Measurements from ENCODE around the gene S100A11. TPM values are rescaled to one million over a fixed set of nuclear protein-coding genes. Genes with fewer than 3 reads are reported as not detected.
A peak's percentile ranks its signal among the peaks of the same experiment; 100 is the strongest.

Gene S100A11
- total RNA-seq, 2 experiments from 2014 or later, result 300 to 330 TPM

DNA sequence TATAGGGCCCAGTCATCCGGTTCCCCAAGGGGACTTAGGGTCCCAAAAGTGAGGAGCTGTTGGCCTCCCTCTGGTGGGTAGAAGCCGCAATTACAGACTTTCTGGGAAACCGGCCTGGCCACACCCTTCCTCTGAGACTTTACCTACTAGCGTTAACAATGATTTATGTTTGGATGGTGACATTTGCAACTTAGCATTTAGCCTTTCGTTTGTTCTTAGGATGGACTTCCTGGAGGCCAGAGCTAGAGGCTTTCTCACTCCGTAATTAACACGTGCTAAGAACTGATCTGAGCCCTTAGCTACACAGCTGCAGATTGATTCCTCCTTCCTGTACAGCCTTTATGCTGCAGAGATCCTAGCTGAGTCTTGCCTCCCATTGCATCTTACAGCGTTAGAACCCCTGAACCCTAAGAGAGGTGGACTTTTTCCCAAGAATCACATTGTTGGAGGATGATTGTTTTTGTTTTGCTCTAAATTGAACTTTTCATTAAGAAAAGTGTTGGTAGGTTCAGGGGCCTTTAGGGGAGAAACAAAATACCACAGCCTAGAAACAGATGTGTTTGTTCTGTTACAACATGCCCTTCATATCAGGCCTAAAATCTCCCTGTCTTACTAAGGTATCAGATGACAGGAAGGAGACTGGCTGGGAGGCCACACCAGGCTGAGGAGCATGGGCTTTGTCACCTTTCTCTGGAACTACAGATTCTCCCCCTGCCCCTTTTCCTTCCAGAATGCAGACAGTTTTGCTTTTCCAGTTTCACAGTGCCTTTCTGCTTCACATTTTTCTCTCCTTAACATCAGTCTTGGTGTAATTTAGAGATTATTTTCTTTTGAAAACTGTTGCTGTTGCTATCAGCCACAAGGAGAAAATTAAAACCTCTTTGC, 1.9 kb downstream of the S100A11 start:
- peaks cover 49% of the 10 kb centered on the region for H3K36me3 Mint-ChIP-seq
- H3K9me3 Mint-ChIP-seq (ENCODE audit: low read depth), result no peaks in the 10 kb centered on the region
- H3K27ac Mint-ChIP-seq, result peak overlapping the region; percentile 94
- ATAC-seq (peak; percentile 72), DNase-seq (peak; percentile 83)
- peak overlapping the region; percentile 96 for H3K4me3 Mint-ChIP-seq
- CTCF ChIA-PET, result interaction anchor here (0.6 to 4.5 kb wide), 31 partner anchors 10 to 619 kb away, joined by 3 to 72 read pairs (median 4); partner anchors contain the start of gene S100A10
- peaks cover 40% of the 10 kb centered on the region for H3K4me1 Mint-ChIP-seq
- no peaks in the 10 kb centered on the region for H3K27me3 Mint-ChIP-seq

DNA sequence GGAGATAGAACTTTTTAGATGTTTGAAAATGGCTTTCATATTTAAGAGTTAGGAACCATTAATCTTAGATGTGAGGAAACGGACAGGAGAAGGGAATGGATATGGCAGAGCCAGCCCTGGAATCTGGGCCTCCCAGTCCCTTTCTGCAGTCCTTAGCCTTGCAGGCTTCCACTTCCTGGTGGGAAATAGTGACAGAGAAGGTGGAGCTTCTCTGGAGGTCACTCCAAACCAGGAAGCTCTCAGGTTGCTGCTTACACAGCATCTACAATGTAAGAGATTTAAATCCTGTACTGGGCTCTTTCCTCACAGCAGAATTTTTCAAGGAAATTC, 2.5 kb downstream of the S100A11 start:
- no peaks in the 10 kb centered on the region for H3K27me3 Mint-ChIP-seq
- no peaks in the 10 kb centered on the region for H3K9me3 Mint-ChIP-seq (ENCODE audit: low read depth)
- peak overlapping the region; percentile 94 for H3K27ac Mint-ChIP-seq
- peaks cover 45% of the 10 kb centered on the region for H3K4me1 Mint-ChIP-seq
- H3K4me3 Mint-ChIP-seq, result peak overlapping the region; percentile 96
- peak; percentile 22 for ATAC-seq
- H3K36me3 Mint-ChIP-seq, result peaks cover 52% of the 10 kb centered on the region
- no peak for DNase-seq
- CTCF ChIA-PET, result interaction anchor here (1.0 to 4.5 kb wide), 28 partner anchors 9 to 425 kb away, joined by 3 to 72 read pairs (median 5); partner anchors contain the start of gene S100A10

DNA sequence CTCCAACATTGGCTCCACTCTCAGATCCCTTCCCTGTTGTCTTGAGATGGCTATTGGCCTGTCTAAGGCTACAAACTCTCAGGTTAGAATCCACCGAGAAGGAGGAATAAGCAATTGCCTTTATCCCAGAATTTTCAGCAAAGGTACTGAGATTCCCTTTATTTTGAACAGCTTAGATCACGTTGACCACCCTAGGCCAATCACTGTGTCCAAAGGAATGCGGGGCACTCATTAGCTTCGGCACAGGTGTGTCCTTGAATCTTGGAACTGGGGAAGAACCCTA, 6.9 kb downstream of the S100A11 start:
- CTCF ChIA-PET, result no interaction called here
- Mint-ChIP-seq H3K27me3 (no peaks in the 10 kb centered on the region), H3K27ac (no peak overlapping the region)

DNA sequence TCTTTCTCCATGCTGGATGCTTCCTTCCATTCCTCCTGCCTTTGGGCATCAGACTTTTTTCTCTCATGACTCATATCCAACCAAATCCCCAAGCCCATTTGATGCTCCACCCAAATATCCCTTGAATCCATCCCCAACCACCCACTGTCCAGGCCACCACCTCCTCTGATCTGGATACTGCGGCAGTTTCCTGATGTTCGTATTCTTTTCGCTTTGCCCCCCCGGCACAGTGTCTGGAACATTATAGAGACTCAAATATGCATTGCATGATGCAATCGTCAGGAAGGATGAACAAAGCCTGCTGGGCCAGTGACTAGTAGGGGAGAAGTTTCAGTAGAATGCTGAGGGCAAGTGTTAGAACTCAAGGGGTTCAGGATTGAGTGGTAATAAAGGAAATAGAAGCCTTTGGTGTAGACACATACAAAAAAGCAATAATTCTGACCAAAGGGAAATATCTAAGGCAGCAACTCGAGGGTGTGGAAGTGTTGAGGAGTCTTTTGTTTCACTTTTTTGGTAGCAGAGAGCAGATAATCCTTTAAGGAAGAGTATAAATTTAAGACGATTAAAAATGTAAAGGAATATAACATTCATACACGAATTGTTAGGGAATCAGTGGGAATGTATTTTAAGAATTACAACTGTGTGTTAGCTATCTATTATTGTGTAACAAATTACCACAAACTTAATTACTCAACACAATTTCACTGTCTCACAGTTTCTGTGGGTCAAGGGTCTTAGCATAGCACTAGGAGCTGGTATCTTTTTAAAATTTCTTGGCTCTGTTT, 7.5 kb downstream of the S100A11 start:
- no peak overlapping the region for H3K4me3 Mint-ChIP-seq
- CTCF ChIA-PET, result no interaction called here
- H3K36me3 Mint-ChIP-seq, result peaks cover 47% of the 10 kb centered on the region
- H3K4me1 Mint-ChIP-seq, result peaks cover 36% of the 10 kb centered on the region
- H3K27ac Mint-ChIP-seq, result peak overlapping the region; percentile 69
- ATAC-seq (peak; percentile 57), DNase-seq (no peak)
- no peaks in the 10 kb centered on the region for H3K9me3 Mint-ChIP-seq (ENCODE audit: low read depth)
- H3K27me3 Mint-ChIP-seq, result no peaks in the 10 kb centered on the region

More for the DNA sequence above, 6.9 kb downstream of the S100A11 start:
- Mint-ChIP-seq H3K4me1 (peaks cover 40% of the 10 kb centered on the region), H3K36me3 (peaks cover 50% of the 10 kb centered on the region), H3K4me3 (no peak overlapping the region), H3K9me3 (ENCODE audit: low read depth) (no peaks in the 10 kb centered on the region)
- ATAC-seq, result no peak
- DNase-seq, result no peak

DNA sequence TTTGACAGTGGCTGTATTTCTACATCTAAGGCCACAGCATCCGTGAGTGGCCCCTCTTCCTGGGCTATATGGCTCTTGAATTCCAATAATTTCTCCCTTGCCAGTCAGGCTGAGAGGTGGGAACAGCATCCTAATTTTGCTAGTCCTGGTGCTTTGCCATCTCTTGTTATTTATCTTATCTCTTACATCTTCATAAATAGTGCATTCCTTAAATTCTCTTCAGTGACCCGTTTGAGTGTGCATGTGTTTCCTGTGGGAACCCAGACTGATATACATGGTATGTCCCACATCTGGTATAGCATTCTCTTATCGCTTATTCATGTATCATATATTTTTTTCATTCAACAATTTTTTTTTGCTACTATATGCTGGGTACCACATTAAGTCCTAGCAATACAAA, 9.9 kb downstream of the S100A11 start:
- Mint-ChIP-seq H3K4me1 (peaks cover 20% of the 10 kb centered on the region), H3K9me3 (ENCODE audit: low read depth) (no peaks in the 10 kb centered on the region), H3K27ac (no peak overlapping the region), H3K27me3 (peaks cover 2% of the 10 kb centered on the region), H3K4me3 (no peak overlapping the region), H3K36me3 (peaks cover 24% of the 10 kb centered on the region)
- ATAC-seq (no peak), DNase-seq (no peak)
- CTCF ChIA-PET, result interaction anchor here (0.8 to 1.2 kb wide), 2 partner anchors 9 to 25 kb away, joined by 3 to 4 read pairs; no protein-coding TSS in a partner anchor

DNA sequence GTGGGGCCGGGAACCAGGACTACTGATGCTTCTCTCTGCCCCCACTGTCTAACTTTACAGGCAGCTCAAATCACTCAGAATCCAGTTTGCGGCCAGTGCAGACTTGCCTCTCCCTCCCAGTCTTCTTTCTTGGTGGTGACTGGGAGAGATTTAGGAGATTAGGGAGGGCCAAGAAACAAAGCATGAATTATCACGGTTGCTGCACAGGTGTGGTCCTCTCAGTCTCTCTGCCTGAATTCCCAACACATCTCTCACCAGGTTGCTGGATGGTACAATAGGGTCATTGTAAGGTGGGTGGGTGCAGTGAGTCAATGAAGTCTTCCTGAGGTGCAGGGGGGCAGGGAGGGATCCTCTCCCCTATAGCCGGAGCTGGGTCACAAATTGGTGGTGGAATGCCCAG, 12.6 kb downstream of the S100A11 start:
- no peak overlapping the region for H3K4me3 Mint-ChIP-seq
- DNase-seq (no peak), ATAC-seq (no peak)
- H3K36me3 Mint-ChIP-seq, result peaks cover 10% of the 10 kb centered on the region
- no peaks in the 10 kb centered on the region for H3K9me3 Mint-ChIP-seq (ENCODE audit: low read depth)
- H3K27ac Mint-ChIP-seq, result no peak overlapping the region
- peaks cover 2% of the 10 kb centered on the region for H3K27me3 Mint-ChIP-seq
- H3K4me1 Mint-ChIP-seq, result peaks cover 8% of the 10 kb centered on the region
- CTCF ChIA-PET, result interaction anchor here (0.8 to 1.5 kb wide), 4 partner anchors 8 to 22 kb away, joined by 3 to 4 read pairs (median 4); no protein-coding TSS in a partner anchor

DNA sequence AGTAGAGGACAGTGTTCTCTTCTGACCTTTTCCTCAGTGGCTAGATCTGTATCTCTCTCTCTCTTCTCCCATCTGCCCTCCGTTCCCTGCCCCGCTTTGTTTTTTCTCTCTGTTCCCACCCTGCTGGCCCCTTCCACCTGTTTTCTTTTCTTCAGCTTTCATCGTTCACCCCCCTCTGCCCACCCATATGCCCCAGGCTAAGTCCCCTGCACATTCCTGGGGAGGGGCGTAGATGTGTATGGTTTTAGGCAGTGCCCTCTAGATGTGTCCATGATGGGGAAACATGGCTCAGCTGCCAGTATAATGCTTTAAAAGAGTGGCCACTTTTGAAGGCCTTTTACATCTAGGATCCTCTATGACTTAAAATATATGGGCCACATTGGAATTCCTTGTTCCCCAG, 13.6 kb downstream of the S100A11 start:
- CTCF ChIA-PET, result interaction anchor here (0.9 to 1.0 kb wide), 2 partner anchors 9 to 89 kb away, joined by 3 read pairs; no protein-coding TSS in a partner anchor

DNA sequence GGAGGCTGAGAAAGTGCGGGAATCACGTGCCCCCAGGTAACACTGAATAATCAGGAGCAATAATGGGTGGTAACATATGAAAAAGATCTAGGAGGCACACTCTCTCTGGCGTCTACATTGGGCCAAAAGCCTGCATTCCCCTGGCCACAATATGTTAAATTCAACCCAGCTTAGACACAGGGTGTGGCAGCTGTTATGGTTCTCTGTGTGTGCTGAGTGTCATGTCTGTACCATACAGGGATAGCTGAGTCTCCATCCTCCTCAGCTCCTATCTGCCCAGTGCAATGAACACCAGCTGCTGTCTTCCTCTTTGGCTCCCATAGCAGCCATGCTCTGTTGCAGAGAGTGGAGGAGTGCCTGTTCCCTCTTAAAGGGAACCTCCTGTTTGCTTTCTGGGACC, 14.3 kb downstream of the S100A11 start:
- CTCF ChIA-PET, result interaction anchor here (0.9 to 1.6 kb wide), 3 partner anchors 8 to 89 kb away, joined by 3 to 8 read pairs (median 3); no protein-coding TSS in a partner anchor
- H3K9me3 Mint-ChIP-seq (ENCODE audit: low read depth), result no peaks in the 10 kb centered on the region
- H3K27me3 Mint-ChIP-seq, result peaks cover 2% of the 10 kb centered on the region
- no peak overlapping the region for H3K4me3 Mint-ChIP-seq
- no peak overlapping the region for H3K27ac Mint-ChIP-seq
- no peaks in the 10 kb centered on the region for H3K4me1 Mint-ChIP-seq
- ATAC-seq (no peak), DNase-seq (no peak)
- H3K36me3 Mint-ChIP-seq, result peaks cover 2% of the 10 kb centered on the region

More for the DNA sequence above, 13.6 kb downstream of the S100A11 start:
- Mint-ChIP-seq H3K36me3 (peaks cover 3% of the 10 kb centered on the region), H3K9me3 (ENCODE audit: low read depth) (no peaks in the 10 kb centered on the region), H3K27ac (no peak overlapping the region), H3K27me3 (peaks cover 2% of the 10 kb centered on the region), H3K4me3 (no peak overlapping the region), H3K4me1 (no peaks in the 10 kb centered on the region)
- DNase-seq, result no peak
- no peak for ATAC-seq

DNA sequence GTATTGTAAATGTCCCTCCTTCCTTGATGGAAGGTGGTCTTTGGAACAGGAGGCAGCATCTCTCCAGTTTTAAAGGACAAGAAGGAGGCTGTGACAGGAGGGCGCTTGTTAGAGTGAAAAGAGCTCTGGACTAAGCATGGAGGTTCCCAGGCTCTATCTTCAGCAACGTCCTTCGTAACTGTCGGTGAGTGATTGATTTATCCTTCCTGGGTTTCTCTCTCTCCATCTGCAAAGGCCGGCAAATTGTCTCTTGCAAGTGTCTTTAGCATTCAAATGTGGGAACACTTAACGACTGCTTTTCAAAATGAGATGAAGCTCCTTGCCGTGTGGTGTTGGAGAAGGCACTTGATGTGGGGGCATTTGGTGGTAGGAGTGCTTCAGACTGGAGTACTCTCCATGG, 15.2 kb downstream of the S100A11 start:
- Mint-ChIP-seq H3K27ac (no peak overlapping the region), H3K36me3 (no peaks in the 10 kb centered on the region), H3K9me3 (ENCODE audit: low read depth) (no peaks in the 10 kb centered on the region), H3K4me1 (no peaks in the 10 kb centered on the region), H3K27me3 (peaks cover 5% of the 10 kb centered on the region), H3K4me3 (no peak overlapping the region)
- DNase-seq, result no peak
- CTCF ChIA-PET, result interaction anchor here (1.1 to 1.6 kb wide), 2 partner anchors 13 to 185 kb away, joined by 3 to 8 read pairs; no protein-coding TSS in a partner anchor
- ATAC-seq, result no peak

DNA sequence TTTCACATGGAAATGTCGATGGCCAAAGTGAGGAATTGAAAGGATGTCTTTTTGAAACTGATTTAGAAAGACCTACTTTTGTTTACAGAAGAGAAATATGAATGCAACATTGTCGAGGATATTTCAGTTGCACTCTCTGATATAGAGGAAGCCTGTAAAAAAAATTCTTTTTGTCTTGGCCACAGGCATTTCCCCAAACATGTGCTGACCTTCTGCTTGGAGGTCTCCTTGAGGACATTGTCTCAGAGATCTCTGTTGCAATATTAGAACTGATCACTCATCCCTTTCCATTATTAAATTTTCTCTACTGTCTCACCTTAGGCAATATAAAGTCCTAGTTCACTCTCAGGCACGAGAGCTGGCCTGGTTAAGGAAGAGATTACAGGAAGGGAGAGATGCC, 16.0 kb downstream of the S100A11 start:
- DNase-seq, result no peak
- Mint-ChIP-seq H3K27me3 (peaks cover 6% of the 10 kb centered on the region), H3K4me1 (no peaks in the 10 kb centered on the region), H3K36me3 (no peaks in the 10 kb centered on the region), H3K9me3 (ENCODE audit: low read depth) (no peaks in the 10 kb centered on the region), H3K4me3 (no peak overlapping the region), H3K27ac (no peak overlapping the region)
- no peak for ATAC-seq
- CTCF ChIA-PET, result interaction anchor here (1.5 to 1.6 kb wide), 2 partner anchors 12 to 14 kb away, joined by 5 to 8 read pairs; no protein-coding TSS in a partner anchor

DNA sequence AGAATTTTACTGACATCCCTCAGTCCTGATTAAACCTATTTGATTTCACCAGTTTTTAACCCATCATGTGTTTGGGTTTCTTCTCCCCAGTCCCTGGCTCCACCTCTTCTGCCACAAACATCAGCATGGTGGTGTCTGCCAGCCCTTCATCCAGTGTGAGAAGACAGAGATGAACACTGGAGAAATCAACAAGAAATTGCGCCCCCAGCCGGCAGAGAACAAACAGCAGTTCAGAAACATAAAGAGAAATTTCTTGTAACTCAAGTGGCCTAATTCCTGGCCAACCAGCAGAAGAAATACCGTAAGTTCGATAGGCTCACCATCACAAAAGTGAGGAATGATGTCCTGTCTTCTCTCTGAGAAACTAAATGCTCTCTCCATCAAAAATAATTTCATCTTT, 18.3 kb downstream of the S100A11 start:
- Mint-ChIP-seq H3K27ac (no peak overlapping the region), H3K9me3 (ENCODE audit: low read depth) (no peaks in the 10 kb centered on the region), H3K4me3 (no peak overlapping the region), H3K27me3 (peaks cover 10% of the 10 kb centered on the region), H3K4me1 (peaks cover 4% of the 10 kb centered on the region), H3K36me3 (no peaks in the 10 kb centered on the region)
- no peak for DNase-seq
- no peak for ATAC-seq
- CTCF ChIA-PET, result interaction anchor here (1.1 to 8.7 kb wide), 5 partner anchors 9 to 85 kb away, joined by 3 to 45 read pairs (median 4); no protein-coding TSS in a partner anchor

DNA sequence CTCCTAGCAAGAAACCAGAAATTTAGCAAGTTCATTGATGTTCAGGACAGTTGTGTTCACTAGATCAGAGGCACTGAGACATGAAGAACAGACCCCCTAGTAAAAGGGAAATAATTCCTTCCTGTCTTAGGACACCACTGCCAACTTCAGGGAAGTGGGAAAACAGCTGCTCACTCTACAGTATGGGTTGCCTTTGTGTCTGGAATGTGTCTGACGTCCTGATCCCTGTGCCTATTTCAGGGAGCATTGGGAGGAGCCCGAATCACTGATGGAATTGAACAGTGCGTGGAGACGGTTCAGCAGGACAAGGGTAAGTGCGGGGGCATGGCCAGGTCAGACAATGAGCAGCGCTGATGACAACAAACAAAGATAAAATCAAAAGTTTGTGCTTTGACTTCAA, 21.0 kb downstream of the S100A11 start:
- Mint-ChIP-seq H3K4me1 (peaks cover 5% of the 10 kb centered on the region), H3K4me3 (no peak overlapping the region), H3K36me3 (no peaks in the 10 kb centered on the region), H3K27ac (no peak overlapping the region), H3K9me3 (ENCODE audit: low read depth) (no peaks in the 10 kb centered on the region), H3K27me3 (peaks cover 14% of the 10 kb centered on the region)
- DNase-seq (no peak), ATAC-seq (no peak)
- CTCF ChIA-PET, result interaction anchor here (0.7 to 8.7 kb wide), 6 partner anchors 9 to 82 kb away, joined by 3 to 55 read pairs (median 4); no protein-coding TSS in a partner anchor

DNA sequence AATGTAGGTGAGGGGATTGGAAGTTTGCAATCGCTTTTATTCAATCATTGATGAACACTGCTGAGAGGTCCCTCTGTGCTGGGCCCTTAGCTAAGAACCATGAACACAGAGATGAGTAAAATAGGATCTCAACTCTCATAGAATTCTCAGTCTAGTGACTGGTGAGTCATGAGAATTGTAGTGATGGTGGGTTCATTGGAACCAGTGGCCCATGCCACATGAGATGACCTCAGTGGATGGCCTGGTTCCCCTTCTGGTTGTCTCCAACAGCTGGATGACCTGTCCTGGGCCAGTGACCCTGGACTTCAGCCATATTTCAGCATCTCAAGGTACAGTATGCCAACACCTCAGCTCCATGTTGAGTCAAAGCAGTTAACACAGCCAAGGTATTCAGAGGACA, 21.9 kb downstream of the S100A11 start:
- Mint-ChIP-seq H3K27me3 (peaks cover 14% of the 10 kb centered on the region), H3K4me3 (no peak overlapping the region), H3K27ac (no peak overlapping the region), H3K9me3 (ENCODE audit: low read depth) (no peaks in the 10 kb centered on the region), H3K4me1 (peaks cover 5% of the 10 kb centered on the region), H3K36me3 (no peaks in the 10 kb centered on the region)
- CTCF ChIA-PET, result interaction anchor here (0.7 to 8.7 kb wide), 6 partner anchors 8 to 82 kb away, joined by 3 to 55 read pairs (median 5); no protein-coding TSS in a partner anchor
- ATAC-seq, result no peak
- DNase-seq, result no peak

All from activated CD8-positive, alpha-beta memory T cell treated with anti-CD3 and anti-CD28 coated beads, Interleukin-2, amount 10 ng/mL, durations not matched to agents 7 days and 5 days (primary cell).